Upper lobe of left lung (tissue), 6 donors: ENCODE data around the gene PQBP1. TPM values are rescaled to one million over a fixed set of nuclear protein-coding genes. Genes with fewer than 3 reads are reported as not detected.

Experiments
- ATAC-seq, 2 donors: fragments of 200-7000 bp; cut with Tn5 transposase; one replicate each; pipeline ENCODE4 v1.9.1; 2022; ENCODE audit warnings: mild to moderate bottlenecking in 2 of 2, moderate library complexity in 2 of 2; ENCODE audit not compliant: low FRiP score in 2 of 2
- DNase-seq, 2 donors: peaks; one replicate each; pipeline ENCODE4 v3.0.0-alpha.2; 2019 to 2020
- H3K27ac ChIP-seq, 4 donors: fragments of 200-600 bp; sonication (generic); one replicate each; pipeline ENCODE4 v1.5.1; 2016 to 2019
- H3K27me3 ChIP-seq, 4 donors: fragments of 200-600 bp; sonication (generic); one replicate each; pipeline ENCODE4 v1.5.1; 2017 to 2019
- H3K36me3 ChIP-seq, 4 donors: fragments of 200-600 bp; sonication (generic); one replicate each; pipeline ENCODE4 v1.5.1; 2016 to 2019
- H3K4me1 ChIP-seq, 4 donors: fragments of 200-600 bp; sonication (generic); one replicate each; pipeline ENCODE4 v1.5.1; 2018 to 2019
- H3K4me3 ChIP-seq, 4 donors: fragments of 200-600 bp; sonication (generic); one replicate each; pipeline ENCODE4 v1.5.1; 2017 to 2019; ENCODE audit warnings: mild to moderate bottlenecking in 2 of 4, moderate library complexity in 1 of 4
- H3K9me3 ChIP-seq, 4 donors: fragments of 200-600 bp; sonication (generic); one replicate each; pipeline ENCODE4 v1.5.1; 2018 to 2019
- EP300 ChIP-seq, 4 donors: sonication (generic); formaldehyde crosslinking; IDR thresholded peaks; one replicate each; pipeline ENCODE4 v1.5.1; 2017; ENCODE audit warnings: antibody characterized with exemption in 4 of 4, control low read depth in 2 of 4
- POLR2A ChIP-seq, 4 donors: fragments of 450-650 bp; IDR thresholded peaks; one replicate each; pipeline ENCODE4 v1.5.1; 2016 to 2017; ENCODE audit warnings: antibody characterized with exemption in 4 of 4, mild to moderate bottlenecking in 2 of 4
- POLR2AphosphoS5 ChIP-seq, 2 donors: sonication (generic); formaldehyde crosslinking; IDR thresholded peaks; one replicate each; pipeline ENCODE4 v1.5.1; 2017; ENCODE audit warnings: antibody characterized with exemption in 2 of 2
- WGBS, 2 donors: methylation state at CpG; one replicate each; pipeline ENCODE4 v1.1.5; 2017 to 2018; 5-methylcytosine and 5-hydroxymethylcytosine counted together
- total RNA-seq, 6 donors: library from RNA; depleted of rRNA in 4 of 6; stranded (reverse); fragments of >200 nt in 4 of 6; gene quantifications; one replicate each; pipeline versions ENCODE4 v1.1.0 to v1.2.1, GENCODE V29; 2016 to 2021
- TF ChIP-seq, protein P1 (sequence below), 6 experiments: fragments of 450-650 bp in 4 of 6; fragments of 200-600 bp in 2 of 6; sonication (generic) in 2 of 6; IDR thresholded peaks; one replicate each; pipeline ENCODE4 v1.5.1; 2016 to 2019; ENCODE audit warnings: antibody characterized with exemption in 6 of 6
- donor health status: DM: no; HTN: no; CAD: no; lungs with moderate emphysema.
- donor health status: DM: no; HTN: yes; CAD: no; lungs with severe emphysema.

Gene PQBP1
- total RNA-seq, 6 donors from 2014 or later = 49.1 to 76.9 (median 65.2) TPM

DNA sequence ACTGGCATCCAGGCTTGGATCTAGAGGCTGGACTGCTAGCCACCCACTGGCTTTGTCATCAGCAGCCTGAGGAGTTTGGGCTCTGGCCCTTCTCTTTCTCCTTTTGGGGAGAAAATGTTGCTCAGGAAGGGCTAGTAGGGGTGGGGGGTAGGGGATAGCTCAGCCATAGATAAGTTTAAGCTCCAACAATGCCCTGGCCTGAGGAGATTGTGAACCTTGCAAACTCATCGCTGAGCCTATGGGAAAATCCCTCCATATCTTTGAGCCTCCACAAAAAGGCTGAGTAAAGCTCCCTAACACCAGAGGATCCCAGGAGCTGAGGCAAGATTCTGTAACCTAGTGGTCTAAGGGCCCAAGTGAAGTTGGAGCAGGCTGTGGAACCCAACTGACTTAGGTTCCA is 50.9 kb downstream of the PQBP1 start:
- DNase-seq (no peak), ATAC-seq (no peak)
- 95% methylated on average over 1 of the region's 1 CpG; no CpG with 5 or more reads in 1 of the 2 donors for WGBS, 2 donors
- Histone ChIP-seq H3K4me3 (no peak overlapping the region), H3K36me3 (peaks cover 0 to 3% (median 0%) of the 10 kb centered on the region in 4 donors), H3K27ac (no peak overlapping the region), H3K27me3 (no peaks in the 10 kb centered on the region), H3K4me1 (peaks cover 0 to 37% (median 6%) of the 10 kb centered on the region in 4 donors), H3K9me3 (no peaks in the 10 kb centered on the region)
- TF ChIP-seq EP300 (IDR thresholded peaks at IDR 0.05) (no peak), POLR2A (IDR thresholded peaks at IDR 0.05) (no peak), POLR2AphosphoS5 (IDR thresholded peaks at IDR 0.05) (no peak)
- TF ChIP-seq, protein P1, sequence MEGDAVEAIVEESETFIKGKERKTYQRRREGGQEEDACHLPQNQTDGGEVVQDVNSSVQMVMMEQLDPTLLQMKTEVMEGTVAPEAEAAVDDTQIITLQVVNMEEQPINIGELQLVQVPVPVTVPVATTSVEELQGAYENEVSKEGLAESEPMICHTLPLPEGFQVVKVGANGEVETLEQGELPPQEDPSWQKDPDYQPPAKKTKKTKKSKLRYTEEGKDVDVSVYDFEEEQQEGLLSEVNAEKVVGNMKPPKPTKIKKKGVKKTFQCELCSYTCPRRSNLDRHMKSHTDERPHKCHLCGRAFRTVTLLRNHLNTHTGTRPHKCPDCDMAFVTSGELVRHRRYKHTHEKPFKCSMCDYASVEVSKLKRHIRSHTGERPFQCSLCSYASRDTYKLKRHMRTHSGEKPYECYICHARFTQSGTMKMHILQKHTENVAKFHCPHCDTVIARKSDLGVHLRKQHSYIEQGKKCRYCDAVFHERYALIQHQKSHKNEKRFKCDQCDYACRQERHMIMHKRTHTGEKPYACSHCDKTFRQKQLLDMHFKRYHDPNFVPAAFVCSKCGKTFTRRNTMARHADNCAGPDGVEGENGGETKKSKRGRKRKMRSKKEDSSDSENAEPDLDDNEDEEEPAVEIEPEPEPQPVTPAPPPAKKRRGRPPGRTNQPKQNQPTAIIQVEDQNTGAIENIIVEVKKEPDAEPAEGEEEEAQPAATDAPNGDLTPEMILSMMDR (IDR thresholded peaks at IDR 0.05) = no peak

Other genes starting within 250 kb of the PQBP1 start
- 10 to 100 TPM; 11.7 to 46.0 (median 33.9) TPM for gene WAS, start 214.1 kb upstream of the PQBP1 start, total RNA-seq
- gene SUV39H1, start 201.2 kb upstream of the PQBP1 start, total RNA-seq = 1 to 10 TPM; 1.2 to 7.3 (median 6.0) TPM
- gene GLOD5, start 136.2 kb upstream of the PQBP1 start, total RNA-seq = 1 to 10 TPM in 4 of 6 donors, not detected in 2; 1.1 to 2.1 (median 2.0) TPM
- gene GATA1, start 111.3 kb upstream of the PQBP1 start, total RNA-seq = 1 to 10 TPM in 4 of 6 donors, under 1 TPM in 1, not detected in 1; 0.49 to 3.1 (median 1.6) TPM
- gene HDAC6, start 95.9 kb upstream of the PQBP1 start, total RNA-seq = 100 to 1,000 TPM in 2 of 6 donors, 10 to 100 TPM in 4; 59.1 to 171 (median 86.0) TPM
- not detected for gene ERAS, start 71.4 kb upstream of the PQBP1 start, total RNA-seq
- 1 to 10 TPM; 1.0 to 7.5 (median 2.3) TPM for gene PCSK1N, start 62.3 kb upstream of the PQBP1 start, total RNA-seq
- gene TIMM17B, start 162 bp upstream of the PQBP1 start, total RNA-seq = 10 to 100 TPM; 29.6 to 49.6 (median 42.6) TPM
- 10 to 100 TPM in 5 of 6 donors, 1 to 10 TPM in 1; 5.2 to 32.0 (median 23.3) TPM for gene SLC35A2, start 13.7 kb downstream of the PQBP1 start, total RNA-seq
- 10 to 100 TPM; 16.3 to 36.1 (median 26.2) TPM for gene PIM2, start 21.1 kb downstream of the PQBP1 start, total RNA-seq
- 100 to 1,000 TPM in 1 of 6 donors, 10 to 100 TPM in 5; 40.1 to 101 (median 49.6) TPM for gene OTUD5, start 59.7 kb downstream of the PQBP1 start, total RNA-seq
- gene KCND1, start 73.9 kb downstream of the PQBP1 start, total RNA-seq = 1 to 10 TPM in 3 of 6 donors, under 1 TPM in 3; 0.61 to 3.1 (median 1.2) TPM
- gene GRIPAP1, start 104.3 kb downstream of the PQBP1 start, total RNA-seq = 100 to 1,000 TPM in 1 of 6 donors, 10 to 100 TPM in 5; 37.5 to 140 (median 50.8) TPM
- 10 to 100 TPM; 44.4 to 99.7 (median 72.3) TPM for gene TFE3, start 145.4 kb downstream of the PQBP1 start, total RNA-seq
- gene CCDC120, start 161.1 kb downstream of the PQBP1 start, total RNA-seq = 10 to 100 TPM in 3 of 6 donors, 1 to 10 TPM in 3; 6.0 to 13.5 (median 9.9) TPM
- 10 to 100 TPM; 12.5 to 26.2 (median 15.5) TPM for gene PRAF2, start 176.1 kb downstream of the PQBP1 start, total RNA-seq
- 100 to 1,000 TPM in 2 of 6 donors, 10 to 100 TPM in 4; 55.9 to 165 (median 74.2) TPM for gene WDR45, start 182.0 kb downstream of the PQBP1 start, total RNA-seq
- 10 to 100 TPM; 14.7 to 23.1 (median 20.4) TPM for gene GPKOW, start 225.8 kb downstream of the PQBP1 start, total RNA-seq